ENCODE measurements around the gene STK31. TPM values are rescaled to one million over a fixed set of nuclear protein-coding genes. Genes with fewer than 3 reads are reported as not detected.
"Not testable (repeated sequence)": the region's sequence is repeated elsewhere in the genome, so short reads cannot be mapped to it uniquely, and the experiment has no call there.

STK31 gene
- total RNA-seq, 1 experiment from 2014 or later, result not detected

DNA sequence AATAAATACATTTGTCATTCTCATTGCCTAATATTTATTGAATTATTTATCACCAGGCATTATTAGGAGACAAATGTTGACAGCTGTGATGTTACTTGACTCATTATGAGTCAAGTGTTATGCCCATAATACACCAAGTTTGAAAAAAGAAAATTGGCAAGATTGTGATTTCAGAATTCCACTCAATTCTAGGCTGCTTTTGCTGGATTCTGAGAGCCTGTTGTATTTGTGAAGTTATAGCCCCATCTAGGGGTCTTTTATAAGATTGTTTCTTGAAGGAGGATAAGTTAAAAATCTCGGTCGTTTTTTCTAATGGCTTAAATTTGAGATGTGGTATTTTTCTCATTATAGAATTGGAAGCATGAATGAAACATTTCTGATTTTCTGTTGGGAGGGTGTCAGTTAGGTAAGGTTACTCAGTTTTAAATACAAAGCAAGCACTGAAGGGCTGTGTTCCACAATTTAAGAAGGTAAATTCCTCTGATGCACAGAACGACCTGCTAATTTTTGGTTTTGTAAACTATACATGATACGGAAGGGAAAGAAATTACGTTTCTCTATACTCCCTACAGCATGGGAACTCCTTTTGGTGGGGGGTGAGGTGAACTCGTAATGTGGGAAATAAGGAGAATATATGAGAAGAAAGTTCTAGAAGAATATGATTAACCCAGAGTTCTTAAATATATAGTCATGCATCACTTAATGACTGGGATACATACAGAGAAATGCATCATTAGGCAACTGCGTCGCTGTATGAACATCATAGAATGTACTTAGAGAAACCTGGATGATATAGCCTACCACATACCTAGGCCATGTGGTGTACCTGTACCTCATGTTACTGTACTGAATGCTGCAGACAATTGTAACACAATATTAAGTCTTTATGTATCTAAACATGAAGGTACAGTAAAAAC lies 2.6 kb downstream of the STK31 start:
- peak; percentile 94 for DNase-seq (ENCODE audit: low read depth)

DNA sequence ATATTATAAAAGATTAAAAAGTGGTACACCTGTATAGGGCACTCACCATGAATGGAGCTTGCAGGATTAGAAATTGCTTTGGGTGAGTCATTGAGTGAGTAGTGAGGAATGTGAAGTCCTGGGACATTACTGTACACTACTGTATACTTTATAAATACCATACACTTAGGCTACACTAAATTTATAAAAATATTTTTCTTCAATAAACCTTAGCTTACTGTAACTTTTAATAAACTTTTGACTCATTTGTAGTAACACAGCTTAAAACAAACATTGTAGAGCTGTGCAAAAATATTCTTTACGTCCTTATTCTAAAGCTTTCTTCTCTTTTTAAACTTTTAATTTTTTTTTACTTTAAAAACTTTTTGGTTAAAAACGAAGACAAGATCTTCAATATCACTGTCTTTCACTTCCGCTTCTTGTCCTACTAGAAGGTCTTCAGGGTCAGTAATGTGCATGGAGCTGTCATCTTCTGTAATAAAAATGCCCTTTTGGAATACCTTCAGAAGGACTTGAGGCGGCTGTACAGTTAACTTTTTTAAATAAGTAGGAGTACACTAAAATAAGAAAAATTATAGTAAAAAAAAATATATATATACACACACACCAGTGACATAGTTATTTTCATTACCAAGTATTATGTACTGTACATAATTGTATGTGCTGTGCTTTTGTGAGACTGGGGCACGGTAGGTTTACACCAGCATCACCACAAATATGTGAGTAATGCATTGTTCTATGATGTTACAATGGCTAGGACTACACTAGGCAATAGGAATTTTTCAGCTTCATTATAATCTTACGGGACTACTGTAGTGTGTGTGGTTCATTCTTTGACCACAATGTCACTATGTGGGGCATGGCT lies 3.5 kb downstream of the STK31 start:
- peak; percentile 89 for DNase-seq (ENCODE audit: low read depth)

DNA sequence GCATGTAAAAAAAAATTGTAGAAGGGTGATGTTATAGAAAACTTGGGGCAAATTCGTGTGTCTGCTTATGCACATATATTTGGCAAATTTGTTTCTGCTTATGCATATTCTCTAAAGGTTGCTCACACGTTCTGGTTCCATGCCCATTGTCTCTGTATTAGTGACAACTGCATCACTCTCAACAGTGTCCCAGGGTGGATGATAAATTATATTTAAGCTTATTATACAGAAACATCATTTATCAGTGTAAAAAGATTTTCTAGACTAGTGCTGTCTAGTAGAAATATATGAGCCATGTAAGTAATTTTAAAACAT lies 4.1 kb downstream of the STK31 start:
- DNase-seq (ENCODE audit: low read depth), result no peak

DNA sequence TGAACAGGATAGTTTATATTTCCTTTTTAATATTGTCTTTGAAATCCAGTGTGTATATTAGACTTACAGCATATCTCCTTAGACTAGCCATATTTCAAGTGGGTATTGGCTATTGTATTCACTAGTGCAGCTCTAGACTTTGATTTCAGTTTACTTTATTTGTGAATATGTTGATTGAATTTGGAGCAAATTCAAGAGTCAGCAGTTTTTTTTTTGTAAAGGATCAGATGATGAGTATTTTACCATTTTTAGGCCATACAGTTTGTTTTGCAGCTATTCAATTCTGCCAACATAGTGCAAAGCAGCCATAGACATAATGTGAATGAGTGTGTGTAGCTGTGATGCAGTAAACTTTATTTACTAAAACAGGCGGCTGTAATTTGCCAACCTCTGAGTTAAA lies 4.6 kb downstream of the STK31 start:
- DNase-seq (ENCODE audit: low read depth), result no peak

DNA sequence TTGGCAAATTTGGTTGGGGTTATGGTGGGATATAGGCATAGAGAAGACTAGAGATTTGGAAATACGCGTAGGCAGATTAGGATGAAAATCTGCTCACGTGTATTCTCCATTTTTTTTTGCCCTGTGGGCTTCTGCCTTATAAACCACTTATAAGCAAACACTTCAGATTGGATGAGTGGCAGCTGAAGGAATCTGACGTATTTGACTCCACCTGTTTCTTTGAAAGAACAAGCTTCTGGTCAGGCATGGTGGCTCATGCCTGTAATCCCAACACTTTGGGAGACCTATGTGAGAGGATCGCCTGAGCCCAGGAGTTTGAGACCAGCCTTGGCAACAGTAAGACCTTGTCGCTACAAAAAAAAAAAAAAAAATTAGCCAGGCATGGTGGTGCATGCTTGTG lies 5.1 kb downstream of the STK31 start:
- no peak for DNase-seq (ENCODE audit: low read depth)

DNA sequence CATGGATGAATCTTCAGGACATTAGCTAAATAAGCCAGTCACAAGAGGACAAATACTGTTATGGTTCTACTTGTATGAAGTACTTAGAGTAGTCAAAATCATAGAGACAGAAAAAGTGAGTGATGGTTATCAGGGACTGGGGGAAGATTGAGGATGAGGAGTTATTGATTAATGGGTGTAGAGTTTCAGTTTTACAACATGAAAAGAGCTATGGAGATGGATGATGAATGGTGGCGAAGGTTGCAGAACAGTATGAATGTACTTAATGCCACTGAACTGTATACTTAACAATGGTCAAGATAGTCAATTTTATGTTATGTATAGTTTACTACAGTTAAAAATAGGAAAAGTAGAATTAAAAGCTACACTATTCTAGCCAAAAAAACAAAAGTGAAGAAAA lies 7.8 kb downstream of the STK31 start:
- DNase-seq (ENCODE audit: low read depth), result no peak

DNA sequence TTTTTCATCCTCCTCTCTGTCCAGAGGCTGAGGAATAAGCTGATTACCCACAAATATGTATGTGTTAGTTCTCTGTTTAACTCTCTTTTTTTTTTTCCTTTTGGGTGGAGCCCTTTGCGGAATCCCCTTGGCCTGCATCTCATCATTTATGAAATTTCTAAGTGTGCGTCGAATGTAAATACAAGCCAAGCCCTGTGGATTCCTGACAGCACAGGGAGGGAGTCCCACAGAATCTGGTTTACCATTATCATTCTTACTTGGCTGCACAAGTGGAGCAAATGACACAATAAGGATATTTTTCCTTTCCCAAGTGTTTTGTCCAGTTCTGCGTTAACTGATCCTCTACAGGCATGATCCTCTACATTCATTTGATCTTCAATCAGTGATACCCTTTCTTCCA lies 11.4 kb downstream of the STK31 start:
- DNase-seq (ENCODE audit: low read depth), result no peak

DNA sequence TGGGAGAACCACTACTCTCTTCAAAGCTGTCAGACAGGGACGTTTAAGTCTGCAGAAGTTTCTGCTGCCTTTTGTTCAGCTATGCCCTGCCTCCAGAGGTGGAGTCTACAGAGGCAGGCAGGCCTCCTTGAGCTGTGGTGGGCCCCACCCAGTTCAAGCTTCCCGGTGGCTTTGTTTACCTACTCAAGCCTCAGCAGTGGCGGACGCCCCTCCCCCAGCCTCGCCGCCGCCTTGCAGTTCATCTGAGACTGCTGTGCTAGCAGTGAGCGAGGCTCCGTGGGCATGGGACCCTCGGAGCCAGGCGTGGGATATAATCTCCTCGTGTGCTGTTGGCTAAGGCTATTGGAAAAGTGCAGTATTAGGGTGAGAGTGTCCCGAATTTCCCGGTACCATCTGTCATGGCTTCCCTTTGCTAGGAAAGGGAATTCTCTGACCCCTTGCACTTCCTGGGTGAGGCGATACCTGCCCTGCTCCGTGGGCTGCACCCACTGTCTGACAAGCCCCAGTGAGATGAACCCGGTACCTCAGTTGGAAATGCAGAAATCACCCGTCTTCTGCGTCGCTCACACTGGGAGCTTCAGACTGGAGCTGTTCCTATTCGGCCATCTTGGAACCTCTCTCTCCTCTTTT lies 12.7 kb downstream of the STK31 start:
- not testable (repeated sequence) for DNase-seq (ENCODE audit: low read depth)

DNA sequence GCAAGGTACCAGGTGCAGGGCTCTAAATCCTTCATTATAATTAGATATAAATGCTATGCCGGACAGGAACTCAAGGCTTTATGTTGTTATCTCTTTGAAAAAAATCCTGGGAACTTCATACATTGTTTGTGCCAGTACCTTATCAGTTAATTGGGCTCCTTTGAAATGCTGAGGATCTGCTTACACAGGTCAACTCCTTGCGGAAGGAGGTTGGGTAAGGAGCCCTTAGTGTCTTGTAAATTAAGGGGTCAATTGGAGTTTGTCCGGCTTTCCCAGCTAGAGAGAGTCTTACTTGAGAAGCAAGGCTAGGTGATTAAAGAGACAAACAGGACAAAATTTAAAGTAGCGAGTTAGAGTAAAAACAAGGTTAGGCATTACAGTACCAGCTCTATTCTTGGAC lies 14.1 kb downstream of the STK31 start:
- not testable (repeated sequence) for DNase-seq (ENCODE audit: low read depth)

DNA sequence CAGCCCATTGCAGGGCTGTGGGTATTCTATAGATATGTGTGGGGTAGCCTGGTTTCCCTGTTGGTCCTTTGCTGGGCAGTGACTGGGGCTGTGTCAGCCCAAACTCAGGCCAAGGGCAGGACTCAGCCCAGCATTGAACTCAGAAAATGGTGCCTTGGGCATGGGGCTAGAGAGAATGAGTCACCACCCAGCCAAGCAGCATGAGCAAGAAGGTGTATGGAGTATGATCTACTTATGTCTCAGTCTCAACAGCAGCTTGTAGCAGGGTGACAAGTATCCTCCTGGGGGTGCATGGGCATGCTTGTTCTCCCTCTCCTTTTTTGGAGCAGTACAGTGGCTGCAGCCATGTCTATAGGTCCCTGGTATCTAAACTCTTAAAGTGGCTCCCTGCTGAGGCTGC lies 32.0 kb downstream of the STK31 start:
- no peak for DNase-seq (ENCODE audit: low read depth)

DNA sequence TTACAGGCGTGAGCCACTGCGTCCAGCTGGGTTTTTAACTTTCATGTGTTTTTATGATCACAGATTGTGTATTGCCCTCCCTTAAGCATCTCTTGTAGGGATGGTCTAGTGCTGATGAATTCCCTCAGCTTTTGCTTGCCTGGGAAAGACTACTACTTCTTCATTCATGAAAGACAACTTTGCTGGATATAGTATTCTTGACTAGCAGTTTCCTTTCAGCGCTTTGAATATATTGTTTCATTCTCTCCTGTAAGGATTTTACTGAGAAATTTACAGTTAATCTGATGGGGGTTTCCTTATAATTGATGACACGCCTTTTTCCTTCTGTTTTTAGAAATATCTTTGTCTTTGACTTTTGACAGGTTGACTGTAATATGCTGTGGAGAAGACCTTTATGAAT lies 33.2 kb downstream of the STK31 start:
- DNase-seq (ENCODE audit: low read depth), result no peak

DNA sequence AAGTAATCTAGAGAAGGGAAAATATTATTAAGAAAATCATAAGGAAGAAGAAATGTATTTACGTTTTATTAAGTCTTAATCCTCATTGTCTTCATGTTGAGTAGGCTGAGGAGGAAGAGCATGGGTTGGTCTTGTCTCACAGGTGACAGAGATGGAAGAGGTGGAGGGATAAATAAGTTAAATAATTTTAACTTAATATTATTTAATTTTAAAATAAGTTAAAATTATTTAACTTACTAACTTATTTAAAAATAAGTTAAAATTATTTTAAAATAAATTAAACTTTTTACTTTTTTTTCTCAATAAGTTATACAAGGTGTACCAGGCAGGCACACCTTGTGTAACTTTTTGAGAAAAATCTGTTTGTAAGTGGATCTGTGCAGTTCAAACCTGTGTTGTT lies 36.6 kb downstream of the STK31 start:
- no peak for DNase-seq (ENCODE audit: low read depth)

DNA sequence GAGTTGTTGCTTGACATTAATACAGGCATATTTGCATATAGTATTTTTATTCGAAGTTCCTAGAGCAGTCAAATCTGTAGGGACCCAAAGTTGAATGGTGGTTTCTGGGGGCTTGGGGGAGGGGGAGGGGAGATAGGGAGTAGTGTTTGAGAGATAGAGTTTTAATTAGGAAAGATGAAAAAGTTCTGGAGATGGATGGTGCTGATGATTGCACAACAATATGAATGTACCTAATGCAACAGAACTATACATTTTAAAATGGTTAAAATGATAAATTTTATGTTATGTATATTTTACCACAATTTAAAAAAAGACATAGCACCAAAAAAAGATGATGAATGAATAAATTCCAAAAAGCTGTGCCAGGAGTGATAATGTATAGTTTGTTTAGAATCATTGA lies 41.8 kb downstream of the STK31 start:
- no peak for DNase-seq (ENCODE audit: low read depth)

DNA sequence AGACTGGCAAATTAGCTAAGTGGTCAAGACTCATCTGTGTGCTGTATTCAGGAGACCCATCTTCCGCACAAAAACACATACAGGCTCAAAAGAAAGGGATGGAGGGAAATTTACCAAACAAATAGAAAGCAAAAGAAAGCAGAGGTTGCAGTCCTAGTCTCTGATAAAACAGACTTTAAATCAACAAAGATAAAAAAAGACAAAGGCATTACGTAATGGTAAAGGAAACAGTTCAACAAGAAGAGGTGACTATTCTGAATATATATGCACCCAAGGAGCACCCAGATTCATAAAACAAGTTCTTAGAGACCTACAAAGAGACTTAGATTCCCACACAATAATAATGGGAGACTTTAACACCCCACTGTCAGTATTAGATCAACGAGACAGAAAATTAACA lies 48.8 kb downstream of the STK31 start:
- DNase-seq (ENCODE audit: low read depth), result not testable (repeated sequence)

DNA sequence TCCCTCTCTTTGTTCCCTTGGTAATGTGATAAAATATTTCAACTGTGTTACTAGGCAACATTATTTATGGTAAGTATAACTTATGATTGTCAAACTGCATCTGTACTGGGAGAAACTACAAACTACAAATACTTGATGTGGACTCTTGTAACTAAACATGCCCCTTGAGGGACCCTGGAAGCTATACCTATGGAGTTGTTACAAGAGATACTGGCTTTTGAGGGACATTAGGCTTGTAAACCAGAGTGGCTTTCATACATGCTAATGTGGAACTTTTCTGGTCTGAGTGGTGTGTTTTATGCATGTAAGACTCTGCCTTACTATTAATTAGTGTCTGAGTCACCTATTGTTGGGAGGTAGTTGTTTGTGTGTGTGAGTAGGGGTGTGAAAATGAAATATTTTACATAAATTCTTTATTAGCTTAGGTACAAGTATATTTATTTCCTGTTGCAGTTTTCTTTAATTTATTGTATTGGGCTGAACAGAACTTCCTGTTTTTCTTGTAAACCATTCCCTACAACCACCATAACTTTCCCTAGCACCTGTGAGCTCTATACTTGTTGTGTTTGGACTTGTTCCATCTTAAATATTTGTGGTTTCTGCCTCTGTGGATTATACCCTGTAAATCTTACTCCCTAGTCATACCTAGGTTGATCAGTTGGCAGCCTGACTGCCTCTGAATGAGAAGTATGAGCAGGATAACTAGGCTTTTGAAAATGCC lies 49.8 kb downstream of the STK31 start:
- DNase-seq (ENCODE audit: low read depth), result peak; percentile 66

DNA sequence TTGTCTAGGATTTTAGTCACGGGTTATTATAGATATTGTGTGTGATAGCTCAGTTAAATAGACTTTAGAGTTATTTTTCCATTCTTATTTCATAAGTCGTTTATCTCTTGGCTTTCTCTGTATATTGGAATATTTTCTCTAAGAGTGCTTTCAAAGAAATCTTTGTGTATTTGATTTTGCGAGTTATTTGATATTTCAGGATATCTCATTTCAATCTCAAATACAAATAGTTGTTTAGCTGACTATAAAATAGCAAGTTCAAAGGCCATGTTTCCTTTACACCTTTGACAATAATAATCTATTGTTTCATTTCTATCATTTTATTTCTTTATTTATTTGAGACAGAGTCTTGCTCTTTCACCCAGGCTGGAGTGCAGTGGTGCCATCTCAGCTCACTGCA lies 55.9 kb downstream of the STK31 start:
- no peak for DNase-seq (ENCODE audit: low read depth)

DNA sequence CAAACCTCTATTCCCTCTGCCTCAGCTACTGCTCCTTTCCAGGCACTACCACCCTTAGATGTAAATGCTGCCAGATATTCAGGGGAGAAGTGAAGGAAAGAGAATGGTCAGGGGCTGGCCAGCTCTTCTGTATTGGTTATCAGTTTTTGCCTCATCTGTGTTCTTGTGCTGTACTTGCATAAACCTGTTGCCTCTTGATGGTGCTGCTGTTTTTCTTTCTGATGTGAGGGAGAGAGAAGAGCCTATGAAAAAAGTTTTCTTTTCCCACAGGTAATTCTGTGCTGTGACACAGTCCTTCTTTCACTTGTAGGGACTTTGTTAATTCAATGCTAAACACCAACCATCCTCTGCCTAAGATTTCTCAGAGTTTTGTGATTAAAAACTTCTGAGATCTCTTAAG lies 57.5 kb downstream of the STK31 start:
- DNase-seq (ENCODE audit: low read depth), result no peak

DNA sequence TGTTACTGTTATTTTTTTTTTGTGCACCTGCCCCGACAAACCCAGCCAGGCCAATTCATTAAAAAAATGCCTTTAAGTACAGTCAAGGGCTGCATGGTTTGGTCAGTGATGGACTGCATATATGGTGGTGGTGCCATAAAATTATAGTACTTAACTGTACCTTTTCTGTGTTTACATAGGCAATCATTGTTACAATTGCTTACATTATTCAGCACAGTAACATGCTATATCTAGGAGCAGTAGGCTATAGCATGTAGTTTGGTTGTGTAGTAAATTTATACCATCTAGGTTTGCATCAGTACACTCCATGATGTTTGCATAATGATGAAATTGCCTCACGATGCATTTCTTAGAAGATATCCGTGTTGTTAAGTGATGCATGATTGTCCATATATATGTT lies 58.0 kb downstream of the STK31 start:
- DNase-seq (ENCODE audit: low read depth), result no peak

DNA sequence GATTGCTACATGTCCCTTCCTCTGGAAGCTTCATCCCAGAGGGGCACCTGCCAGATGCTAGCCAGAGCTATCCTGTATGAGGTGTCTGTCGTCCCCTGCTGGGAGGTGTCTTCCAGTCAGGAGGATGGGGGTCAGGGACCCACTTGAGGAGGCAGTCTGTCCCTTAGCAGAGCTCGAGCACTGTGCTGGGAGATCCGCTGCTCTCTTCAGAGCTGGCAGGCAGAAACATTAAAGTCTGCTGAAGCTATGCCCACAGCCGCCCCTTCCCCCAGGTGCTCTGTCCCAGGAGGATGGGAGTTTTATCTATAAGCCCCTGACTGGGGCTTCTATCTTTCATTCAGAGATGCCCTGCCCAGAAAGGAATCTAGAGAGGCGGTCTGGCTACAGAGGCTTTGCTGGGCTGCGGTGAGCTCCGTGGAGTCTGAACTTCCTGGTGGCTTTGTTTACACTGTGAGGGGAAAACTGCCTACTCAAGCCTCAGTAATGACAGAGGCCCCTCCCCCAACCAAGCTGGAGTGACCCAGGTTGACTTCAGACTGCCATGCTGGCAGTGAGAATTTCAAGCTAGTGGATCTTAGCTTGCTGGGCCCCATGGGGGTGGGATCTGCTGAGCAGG lies 69.3 kb downstream of the STK31 start:
- not testable (repeated sequence) for DNase-seq (ENCODE audit: low read depth)

DNA sequence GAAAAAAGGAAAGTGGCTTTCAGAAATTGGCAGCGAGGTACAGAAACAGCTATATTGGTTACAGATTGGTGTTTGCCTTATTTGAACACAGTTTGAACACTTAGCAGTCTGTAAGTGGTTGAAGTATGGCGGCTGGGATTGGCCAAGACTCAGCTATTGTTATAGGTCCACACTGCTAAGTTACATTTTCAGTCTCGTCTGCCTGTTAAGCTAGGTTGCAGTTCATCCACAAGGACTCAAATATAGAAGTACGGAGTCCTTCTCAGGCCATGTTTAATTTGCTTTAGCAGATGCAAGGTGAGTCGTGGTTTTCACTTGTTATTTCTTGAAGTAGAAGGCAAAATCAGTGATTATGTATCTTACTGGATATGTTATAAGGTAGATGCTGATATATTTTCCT lies 73.1 kb downstream of the STK31 start:
- no peak for DNase-seq (ENCODE audit: low read depth)

DNA sequence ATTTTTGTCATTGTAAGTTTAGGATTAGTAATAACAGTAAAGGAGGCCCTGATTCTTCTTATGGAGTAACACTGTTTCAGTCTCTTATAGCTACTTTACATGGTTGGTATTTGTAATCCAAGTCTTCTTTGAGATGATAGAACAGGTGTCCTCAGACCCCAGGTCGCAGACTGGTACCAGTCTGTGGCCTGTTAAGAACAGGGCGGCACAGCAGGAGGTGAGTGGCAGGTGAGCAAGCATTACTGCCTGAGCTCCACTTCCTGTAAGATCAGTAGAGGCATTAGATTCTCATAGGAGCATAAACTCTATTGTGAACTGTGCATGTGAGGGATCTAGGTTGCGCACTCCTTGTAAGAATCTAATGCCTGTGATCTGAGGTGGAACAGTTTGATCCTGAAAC lies 77.3 kb downstream of the STK31 start:
- DNase-seq (ENCODE audit: low read depth), result no peak

Measured in LHCN-M2 (cell line).